Kidney glomerular epithelial cell (primary cell): ENCODE data around the gene UBE3D.
"Not testable (repeated sequence)": the region's sequence is repeated elsewhere in the genome, so short reads cannot be mapped to it uniquely, and the experiment has no call there.

Experiments
- DNase-seq: peaks from one replicate; lab custom pipeline; 2025; lab: John Stamatoyannopoulos, UW

Gene UBE3D

DNA sequence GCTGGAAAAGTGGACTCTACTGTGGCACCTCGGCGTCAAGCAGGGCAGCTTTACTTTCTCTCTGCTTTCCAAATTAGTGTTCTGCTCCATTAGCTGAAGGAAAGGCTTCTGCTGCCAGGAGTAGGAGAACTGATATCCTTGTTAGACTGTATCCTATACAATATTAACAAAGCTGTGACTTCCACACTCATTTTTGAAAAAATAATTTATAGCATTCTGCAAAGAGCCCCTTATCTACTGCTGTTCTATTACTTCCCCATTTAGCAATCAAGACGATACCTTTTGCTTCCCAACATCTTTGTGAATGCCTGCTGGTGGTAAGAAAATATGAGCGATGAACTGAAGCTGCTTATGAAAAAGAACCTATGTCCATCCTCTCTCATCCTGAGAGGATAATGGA is 151.1 kb downstream of the UBE3D start:
- DNase-seq: no peak

DNA sequence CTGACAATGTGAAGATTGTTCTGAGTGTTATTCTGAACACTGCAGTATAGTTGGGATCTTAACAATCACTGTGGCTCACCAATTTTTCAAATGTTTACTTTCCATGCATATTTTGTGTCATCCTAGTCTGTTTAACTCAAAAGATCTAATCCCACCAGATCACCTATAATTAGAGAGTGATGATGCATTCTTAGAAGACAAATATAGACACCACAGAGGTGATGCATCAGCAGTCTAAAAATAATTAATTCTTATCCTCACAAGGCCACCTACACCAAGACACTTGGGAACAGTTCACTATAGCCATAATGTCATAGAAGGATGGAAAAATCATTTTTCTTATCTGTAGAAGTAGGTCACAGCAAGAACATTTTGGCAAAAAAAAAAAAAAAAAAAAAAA is 154.8 kb downstream of the UBE3D start:
- no peak for DNase-seq

DNA sequence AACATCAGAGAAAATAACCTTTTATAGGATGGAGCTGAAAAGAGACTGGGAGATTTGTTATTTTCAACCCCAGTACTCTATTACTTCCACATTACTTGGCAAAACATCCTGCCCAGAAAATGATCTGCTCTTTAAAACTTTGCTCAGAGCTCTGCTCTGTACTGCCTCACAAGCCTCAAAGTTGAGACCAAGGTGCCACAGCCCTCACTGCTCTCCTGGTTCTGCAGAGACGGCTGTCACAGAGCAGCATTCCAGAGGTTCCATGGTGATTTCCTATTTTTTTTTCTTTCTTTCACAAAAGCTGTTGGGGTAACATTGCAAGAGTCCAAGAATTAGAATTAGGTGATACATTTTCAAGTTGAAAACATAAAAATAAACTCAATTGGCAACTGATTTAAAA is 155.2 kb downstream of the UBE3D start:
- DNase-seq: no peak

DNA sequence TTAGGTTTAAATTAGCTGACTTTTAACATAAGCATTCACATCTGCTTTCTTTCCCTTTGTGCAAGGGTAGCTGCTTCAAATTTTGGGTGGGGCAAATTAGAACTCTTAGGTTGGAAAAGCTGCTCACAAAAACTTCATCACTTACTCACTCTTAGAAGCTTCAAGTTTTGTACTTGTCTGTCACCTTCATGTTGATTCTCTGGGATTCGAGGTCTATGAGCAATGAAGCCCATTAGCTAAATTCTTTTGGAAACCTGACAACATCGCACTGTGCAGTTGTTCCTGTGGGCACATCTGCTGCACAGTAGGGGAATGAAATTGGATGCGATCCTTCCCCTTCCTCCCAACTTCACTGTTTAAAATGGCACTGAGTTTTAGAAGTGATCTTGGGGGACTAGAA is 156.1 kb downstream of the UBE3D start:
- DNase-seq: no peak

DNA sequence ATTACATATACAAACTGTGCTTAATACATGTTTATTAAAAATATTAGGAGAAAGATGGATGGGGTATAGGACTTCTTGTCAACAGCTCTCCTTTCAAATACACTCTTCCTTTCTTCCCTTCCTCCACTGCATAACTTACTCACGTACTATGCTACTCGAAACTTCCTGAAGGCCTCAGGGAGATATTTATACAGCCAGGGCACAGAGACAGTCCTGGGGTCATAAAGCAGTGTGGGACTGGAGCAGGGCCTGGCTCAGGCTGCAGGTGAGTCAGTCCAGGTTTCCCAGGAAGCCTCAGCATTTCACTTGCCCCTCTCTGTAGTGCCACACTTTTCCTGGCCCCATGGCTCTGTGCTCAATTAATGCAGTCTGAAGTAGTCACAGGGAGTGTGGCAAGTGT is 157.0 kb downstream of the UBE3D start:
- DNase-seq: no peak

DNA sequence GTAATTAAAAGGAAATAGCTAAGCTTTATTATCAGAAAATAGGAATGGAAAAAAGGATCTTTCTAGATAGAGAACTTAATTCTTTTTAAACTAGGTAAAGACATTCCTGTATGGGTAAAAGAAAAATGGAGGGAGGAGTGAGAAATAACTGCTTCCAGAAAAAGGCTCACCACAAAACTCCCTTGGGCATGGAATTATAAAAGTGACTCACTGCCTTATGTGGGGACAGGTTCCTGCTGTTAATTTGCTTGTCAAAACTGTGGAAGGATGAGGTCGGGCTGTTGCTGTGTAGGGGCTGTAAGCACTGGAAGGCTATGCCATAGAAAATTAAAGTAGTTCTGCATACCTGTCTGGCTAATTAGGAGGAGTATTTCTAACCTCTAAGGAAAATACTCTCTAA is 158.7 kb downstream of the UBE3D start:
- peak; percentile 54 for DNase-seq

DNA sequence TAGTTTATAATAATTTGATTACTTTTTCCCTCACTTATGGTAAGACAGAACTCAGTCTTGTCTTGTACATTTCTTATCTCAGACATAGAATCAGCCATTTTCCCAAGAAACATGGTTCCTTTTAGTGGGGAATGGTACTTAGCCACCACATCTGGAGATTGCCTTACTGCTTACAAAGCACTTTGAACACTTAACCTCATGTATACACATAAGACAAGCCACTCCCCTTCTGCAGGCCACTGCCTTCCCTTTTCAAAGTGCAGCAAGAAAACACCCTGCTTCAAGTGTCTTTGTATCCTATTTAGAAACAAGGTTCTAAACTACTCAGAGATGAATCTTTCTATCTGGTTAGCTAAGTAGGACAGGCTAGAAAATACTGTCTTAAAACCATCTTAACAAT is 159.2 kb downstream of the UBE3D start:
- no peak for DNase-seq

DNA sequence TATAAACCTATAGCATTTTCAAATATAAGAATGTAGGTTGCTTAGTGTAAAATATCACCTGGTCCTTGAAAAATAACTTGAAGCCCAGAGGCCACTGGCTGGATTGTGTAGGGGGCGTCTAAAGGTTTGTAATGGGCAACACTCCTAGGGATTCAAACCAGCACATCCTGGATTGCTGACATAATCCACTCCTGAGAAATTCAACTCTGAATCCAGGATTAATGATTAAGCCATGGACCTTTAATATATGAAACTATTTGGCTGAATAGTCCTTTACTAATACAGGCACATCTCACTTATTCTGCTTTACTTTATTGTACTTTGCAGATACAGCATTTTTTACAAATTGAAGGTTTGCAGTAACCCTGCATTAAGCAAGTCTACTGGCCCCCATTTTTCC is 160.8 kb downstream of the UBE3D start:
- DNase-seq: peak; percentile 62

DNA sequence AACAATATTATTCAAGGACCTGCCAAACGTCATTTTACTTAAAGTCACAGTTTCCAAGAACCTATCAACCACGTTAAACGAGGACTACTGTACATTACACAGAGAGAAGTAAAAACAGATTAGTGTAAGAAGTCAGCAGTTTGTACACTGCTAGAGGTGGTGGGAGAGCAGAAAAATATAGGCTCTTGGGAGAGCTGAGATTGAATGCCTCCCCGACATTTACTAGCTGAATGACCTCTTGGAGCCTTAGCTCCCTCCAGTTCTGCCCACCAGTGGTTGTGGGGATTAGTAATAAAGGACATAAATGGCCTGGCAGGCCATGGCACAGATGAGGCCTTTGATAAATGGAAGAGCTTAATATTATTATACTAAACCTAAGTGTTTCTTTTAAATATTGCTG is 161.4 kb downstream of the UBE3D start:
- DNase-seq: no peak

DNA sequence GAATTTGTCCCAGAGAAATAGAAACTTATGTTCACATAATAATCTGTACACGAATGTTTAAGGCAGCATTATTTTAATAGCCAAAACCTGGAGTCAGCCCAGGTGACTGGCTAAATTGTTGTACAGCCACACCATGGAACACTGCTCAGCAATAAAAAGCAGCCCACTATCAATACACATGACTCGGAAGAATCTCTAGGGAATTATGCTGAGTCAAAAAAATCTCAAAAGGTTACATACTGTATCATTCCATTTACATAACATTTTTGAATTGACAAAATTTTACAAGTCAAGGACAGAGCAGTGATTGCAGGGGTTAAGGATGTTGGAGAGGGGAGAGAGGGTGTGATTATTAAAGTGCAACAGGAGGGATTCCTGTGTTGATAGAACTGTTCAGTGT is 163.4 kb downstream of the UBE3D start:
- DNase-seq: no peak

DNA sequence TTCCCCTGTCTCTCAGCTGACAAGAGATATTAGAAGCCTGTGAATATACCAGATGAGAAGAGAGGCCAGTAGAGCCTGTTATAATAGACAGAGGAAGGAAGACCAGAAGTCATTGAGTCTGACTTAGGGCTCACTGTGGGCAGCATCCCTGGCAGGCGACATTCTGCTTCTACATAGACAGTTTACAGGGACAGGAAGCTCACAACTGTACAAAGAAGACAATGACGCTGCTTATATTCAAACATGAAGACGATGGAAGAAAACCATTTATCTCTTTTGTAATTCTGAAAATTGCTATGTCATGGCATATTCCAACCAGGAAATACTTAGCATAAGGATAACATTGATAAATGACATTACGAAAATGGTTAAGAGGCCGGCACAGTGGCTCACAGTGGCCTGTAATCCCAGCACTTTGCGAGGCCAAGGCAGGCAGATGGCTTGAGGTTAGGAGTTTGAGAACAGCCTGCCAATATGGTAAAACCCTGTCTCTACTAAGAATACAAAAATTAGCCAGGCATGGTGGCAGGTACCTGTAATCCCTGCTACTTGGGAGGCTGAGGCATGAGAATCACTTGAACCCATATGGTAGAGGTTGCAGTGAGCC is 170.9 kb downstream of the UBE3D start:
- DNase-seq: no peak

DNA sequence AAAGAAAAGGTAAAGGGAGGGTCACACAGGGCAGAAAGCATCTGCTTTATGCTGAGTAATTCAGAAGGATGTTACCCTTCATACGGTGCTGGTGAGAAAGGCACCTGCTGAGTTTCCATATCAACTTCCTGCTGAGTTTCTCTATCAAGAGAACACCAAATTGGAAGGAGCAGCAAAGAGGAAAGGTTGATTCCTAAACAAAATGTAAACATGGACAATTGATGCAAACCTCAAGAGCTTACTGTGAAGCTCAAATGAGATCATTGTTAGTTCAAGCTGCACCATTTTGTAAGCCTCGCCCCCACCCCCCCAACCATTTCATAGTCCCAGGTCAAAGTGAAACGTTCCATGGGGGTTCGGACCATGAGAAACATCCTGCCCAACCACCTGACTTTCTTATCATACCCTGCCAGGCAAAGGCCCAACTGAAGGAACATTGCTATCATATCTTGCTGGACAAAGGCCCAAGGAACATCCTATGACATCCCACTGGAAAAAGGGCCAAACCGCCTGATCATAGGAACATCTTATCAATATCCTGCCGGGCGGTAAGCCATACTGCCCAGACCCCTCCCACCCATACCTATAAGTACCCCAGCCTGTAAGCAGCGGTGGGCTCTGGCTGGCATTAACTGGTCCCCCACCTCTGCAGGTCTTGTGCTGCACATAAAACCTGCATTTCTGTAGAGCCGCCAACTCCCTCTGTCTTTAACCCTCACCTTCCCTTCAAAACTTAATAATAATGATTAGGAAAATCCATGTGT is 171.6 kb downstream of the UBE3D start:
- DNase-seq: no peak

DNA sequence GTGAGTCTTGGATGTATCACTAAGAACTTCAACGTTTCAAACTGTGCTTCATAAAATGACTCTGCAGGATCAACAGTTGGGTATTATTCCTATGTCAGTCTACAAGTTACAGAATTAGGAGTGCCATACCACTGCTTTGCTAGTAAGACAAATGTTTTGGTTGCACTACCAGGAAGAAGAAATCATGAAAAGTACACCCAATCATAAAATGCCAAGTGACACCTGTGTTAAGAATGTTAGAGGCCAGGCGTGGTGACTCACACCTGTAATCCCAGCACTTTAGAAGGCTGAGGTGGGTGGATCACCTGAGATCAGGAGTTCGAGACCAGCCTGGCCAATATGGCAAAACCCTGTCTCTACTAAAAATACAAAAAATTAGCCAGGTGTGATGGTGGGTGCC is 174.1 kb downstream of the UBE3D start:
- not testable (repeated sequence) for DNase-seq

DNA sequence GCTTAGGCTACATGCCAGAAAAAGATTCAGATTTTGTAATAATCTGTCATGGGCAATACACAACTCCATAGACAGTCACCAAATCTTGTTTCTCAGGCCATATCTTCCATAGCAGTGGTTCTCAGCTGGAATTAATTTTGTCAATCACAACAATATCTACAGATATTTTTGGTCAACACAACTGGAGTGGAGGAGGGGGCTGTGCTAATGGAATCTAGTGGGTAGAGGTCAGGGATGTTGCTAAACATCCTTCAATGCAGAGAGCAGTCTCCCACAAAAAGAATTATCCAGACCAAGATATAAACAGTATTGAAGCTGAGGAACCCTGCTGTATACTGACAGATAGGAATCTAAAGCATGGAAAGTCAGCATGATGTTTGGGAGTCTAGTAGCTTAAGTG is 174.6 kb downstream of the UBE3D start:
- no peak for DNase-seq

DNA sequence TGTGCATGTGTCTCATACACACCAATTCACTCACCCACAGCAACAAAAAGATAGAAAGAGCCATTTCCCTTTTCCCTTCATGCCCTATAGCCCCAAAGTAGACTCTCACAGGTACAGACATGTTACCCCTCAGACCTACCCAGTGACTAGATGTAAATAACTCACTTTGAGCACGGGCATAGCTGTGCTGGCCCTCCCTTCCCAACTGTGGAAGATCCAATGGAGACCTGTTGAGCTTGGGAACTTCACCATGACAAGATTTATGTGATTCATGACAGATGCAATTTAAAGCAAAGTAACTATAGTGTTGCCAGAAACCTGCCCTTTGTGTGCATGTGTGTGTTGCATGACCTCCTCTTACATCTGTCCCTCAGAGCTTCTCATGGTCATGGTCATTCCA is 175.4 kb downstream of the UBE3D start:
- DNase-seq: no peak

DNA sequence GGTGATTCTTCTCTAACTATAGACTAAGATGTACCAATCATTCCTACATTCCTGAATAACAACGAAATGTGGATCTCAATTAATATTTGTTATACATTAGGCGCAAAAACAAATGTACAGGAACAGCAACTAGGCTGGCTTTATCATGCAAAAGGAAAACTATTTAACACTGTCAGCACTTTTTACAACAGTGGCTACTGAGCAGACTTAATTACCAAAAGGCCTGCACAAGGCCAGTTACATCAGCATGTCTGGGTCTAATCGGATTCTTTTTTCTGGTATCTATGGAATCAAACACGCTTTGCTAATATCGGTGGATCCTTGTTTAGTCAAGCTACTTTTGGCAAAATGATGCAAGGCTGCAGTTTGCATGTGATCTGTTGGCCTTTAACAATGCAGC is 176.5 kb downstream of the UBE3D start:
- DNase-seq: no peak

DNA sequence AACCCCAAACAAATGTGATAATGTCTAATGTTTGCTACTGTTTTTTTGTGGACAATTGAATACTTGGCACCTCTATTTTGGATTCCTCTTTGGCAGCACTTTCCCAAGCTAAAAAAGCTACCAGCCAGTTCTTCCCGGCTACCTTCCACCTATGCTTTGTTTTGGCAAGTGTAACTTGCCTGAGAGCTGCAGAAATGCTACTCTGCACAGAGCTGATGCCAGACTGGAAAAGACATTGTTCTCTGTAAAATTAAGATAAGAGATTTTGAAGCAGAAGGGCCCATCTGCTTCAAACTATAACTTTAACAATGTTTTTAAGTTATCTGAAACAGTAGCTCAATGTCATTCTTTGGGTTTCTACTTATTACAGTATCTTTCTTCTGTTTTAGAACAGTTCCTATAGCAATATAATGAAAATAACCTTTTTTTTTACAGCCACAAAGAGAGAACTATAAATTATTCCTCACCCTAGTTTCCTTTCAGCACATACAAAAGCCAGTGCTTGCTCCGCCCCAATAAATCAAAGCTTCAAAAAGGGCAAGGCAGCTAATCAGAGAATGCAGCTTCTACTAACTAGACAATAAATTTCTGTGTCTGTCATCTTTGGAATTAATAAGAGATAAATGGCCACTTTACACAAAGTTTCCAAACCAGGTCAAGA is 183.1 kb downstream of the UBE3D start:
- DNase-seq: no peak

DNA sequence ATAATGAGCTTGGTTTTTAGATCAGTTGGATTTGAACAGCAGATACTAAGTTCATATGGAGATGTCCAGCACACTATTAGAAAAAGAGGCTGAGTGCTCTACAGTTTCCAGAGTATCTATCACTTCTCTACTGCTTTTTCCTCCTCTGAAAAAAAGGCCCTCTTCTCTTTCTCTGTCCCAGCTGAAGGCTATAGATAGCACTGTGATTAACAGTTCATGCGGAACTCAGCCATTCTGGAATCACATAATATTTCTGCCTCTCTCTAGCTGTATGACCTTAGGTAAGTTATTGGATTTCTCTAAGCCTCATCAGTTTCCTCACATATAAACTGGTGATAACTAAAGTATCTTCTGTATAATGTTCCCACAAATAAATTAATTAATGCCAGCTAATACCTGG is 184.1 kb downstream of the UBE3D start:
- DNase-seq: no peak

DNA sequence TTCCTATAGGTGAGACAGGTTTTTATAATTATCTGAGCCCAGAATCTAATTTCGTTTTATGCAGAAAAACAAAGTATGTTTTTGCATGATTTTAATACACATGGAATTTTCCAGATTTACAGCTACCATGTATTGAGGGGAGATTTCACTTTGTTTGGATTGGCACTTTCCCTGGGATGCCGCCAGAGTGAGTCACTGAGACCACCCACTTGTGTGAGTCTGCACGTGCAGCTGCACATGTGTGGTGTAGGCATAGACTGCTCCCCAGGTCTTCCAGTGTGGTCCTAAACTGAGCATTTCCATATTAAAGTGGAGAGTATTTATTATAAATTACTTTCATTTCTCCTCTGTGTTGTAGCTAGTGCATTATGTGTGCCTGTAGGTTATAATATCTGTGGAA is 186.8 kb downstream of the UBE3D start:
- DNase-seq: no peak

DNA sequence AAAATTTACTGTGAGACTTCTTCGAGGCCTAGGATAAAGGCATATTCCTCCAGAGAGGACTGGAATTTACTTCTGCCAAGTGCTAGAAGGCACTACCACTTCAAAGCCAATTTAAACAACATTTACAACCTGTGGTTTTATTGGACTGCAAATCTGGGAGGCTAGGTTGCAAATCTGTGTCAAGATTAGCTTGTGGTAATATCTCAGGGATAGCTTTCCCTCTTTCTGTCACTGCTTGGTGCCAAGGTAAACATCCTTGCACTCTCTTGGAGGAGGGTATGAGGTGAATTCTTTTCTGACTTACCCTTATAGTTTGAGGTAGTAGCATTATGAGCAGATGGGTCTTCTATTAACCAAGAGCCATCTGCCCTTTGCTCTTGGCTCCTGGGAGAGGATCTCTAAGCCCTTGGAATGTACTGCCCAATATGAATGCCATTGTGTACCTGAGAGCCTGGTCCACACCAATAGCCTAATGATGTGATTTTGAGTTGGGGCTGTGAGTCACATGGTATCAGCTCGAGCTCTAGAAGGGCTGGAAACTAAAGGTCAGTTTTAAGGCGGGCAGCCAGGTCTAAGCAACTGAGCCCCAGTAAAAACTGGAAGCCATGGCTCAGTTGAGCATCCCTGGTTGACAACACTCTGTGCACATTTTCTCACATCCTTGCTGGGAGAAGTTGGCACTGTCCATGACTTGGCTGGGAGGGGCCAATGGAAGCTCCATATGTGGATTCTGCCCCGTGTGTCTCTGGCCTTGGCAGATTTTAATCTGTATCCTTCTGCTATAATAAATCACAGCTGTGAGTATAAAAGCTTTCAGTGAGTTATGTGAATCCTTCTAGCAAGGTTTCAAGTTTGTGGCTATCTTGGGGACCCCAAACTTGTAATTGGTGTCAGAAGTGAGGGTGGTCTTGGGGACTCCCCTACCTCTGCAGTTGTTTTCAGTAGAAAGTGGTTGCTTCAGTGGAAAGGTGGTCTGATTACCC is 188.1 kb downstream of the UBE3D start:
- DNase-seq: peak; percentile 81

DNA sequence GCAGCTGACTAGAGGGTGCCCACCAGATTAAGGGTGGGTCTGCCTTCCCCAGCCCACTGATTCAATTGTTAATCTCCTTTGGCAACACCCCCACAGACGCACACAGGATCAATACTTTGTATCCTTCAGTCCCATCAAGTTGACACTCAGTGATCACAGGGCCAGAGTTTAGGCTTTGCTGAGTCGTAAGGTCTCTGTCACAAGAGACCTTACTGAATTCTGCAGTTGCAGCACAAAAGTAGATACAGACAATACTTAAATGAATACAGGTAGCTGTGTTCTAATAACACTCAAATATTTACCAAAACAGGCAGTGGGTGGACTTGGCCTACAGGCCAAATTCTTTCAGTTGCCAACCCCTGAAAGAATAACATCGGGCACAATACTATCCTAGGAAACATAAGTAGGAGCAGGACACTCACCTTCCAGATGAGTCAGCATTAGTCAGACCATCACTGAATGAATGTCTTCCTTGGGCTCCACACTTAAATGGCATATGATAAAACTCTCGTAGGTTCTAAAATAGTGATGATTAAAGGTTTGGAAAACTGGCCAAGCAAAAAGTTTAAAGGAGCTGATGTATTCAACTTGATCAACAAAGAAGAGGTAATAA is 190.0 kb downstream of the UBE3D start:
- peak; percentile 94 for DNase-seq

DNA sequence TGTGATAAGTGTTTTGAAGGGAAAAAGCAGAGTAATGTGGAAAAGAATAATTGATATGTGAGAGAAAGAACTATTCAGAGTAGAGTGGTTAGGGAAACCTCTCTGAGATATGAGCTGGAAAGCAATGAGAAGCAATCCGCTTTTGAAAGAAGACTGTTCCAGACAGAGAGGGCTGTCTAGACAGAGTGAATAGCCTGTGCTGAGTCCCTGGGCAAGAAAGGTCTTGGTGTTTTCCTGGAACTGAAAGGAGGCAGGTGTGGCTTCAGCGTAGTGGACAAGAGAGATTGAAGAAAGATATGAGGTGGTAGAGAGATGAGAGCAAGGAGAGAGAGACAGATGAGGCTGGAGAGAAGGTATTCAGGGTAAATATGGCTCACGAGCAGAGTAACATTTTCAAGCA is 190.8 kb downstream of the UBE3D start:
- DNase-seq: no peak
